Lung (tissue), 16 donors: ENCODE data around the gene ITGB2. TPM values are rescaled to one million over a fixed set of nuclear protein-coding genes. Genes with fewer than 3 reads are reported as not detected.

Experiments
- ATAC-seq: fragments of 200-7000 bp; cut with Tn5 transposase; one replicate; pipeline ENCODE4 v1.9.1; 2020; ENCODE audit warnings: moderate number of reproducible peaks; ENCODE audit not compliant: insufficient read depth, low FRiP score
- DNase-seq, 3 donors: peaks; one replicate each; pipeline ENCODE4 v3.0.0-alpha.2; 2013 to 2017
- H3K27ac ChIP-seq, 2 donors: one replicate each; pipeline ENCODE4 v1.5.1; 2013; ENCODE audit warnings: mild to moderate bottlenecking in 2 of 2, moderate library complexity in 2 of 2, control low read depth in 1 of 2, inconsistent platforms in 1 of 2, low read depth in 1 of 2, low read length in 1 of 2
- H3K27me3 ChIP-seq, 3 donors: one replicate each; pipeline ENCODE4 v1.5.1; 2013; ENCODE audit warnings: low read length in 2 of 3; ENCODE audit not compliant: control insufficient read depth in 3 of 3, insufficient read depth in 3 of 3
- H3K36me3 ChIP-seq, 4 donors: one replicate each; pipeline ENCODE4 v1.5.1; 2013; ENCODE audit warnings: low read length in 4 of 4, mild to moderate bottlenecking in 1 of 4, moderate library complexity in 1 of 4; ENCODE audit not compliant: control insufficient read depth in 4 of 4, insufficient read depth in 4 of 4
- H3K4me1 ChIP-seq, 5 donors: one replicate each; pipeline ENCODE4 v1.5.1; 2013; ENCODE audit warnings: low read length in 5 of 5, mild to moderate bottlenecking in 2 of 5, moderate library complexity in 1 of 5; ENCODE audit not compliant: control insufficient read depth in 5 of 5, insufficient read depth in 5 of 5
- H3K4me3 ChIP-seq: one replicate; pipeline ENCODE4 v1.5.1; 2013; ENCODE audit warnings: mild to moderate bottlenecking, control low read depth, moderate library complexity
- H3K9ac ChIP-seq, 2 donors: one replicate each; pipeline ENCODE4 v1.5.1; 2013; ENCODE audit warnings: low read length in 2 of 2, control low read depth in 1 of 2; ENCODE audit not compliant: insufficient read depth in 1 of 2
- H3K9me3 ChIP-seq, 4 donors: one replicate each; pipeline ENCODE4 v1.5.1; 2013; ENCODE audit warnings: low read length in 3 of 4, mild to moderate bottlenecking in 1 of 4, moderate library complexity in 1 of 4; ENCODE audit not compliant: control insufficient read depth in 4 of 4, insufficient read depth in 3 of 4
- CTCF ChIP-seq: IDR thresholded peaks from 2 replicates; pipeline ENCODE4 v1.5.1; 2012; ENCODE audit warnings: mild to moderate bottlenecking; ENCODE audit errors: control extremely low read depth, extremely low read depth
- WGBS, 2 donors: extraction: QIAGEN DNeasy Blood & Tissue Kit; methylation state at CpG; one replicate each; pipeline ENCODE4 v1.1.7; 2013; 5-methylcytosine and 5-hydroxymethylcytosine counted together
- long read RNA-seq, 5 donors: transcript quantifications; one replicate each; lab custom pipeline, GENCODE V29; 2026
- polyA plus RNA-seq, 2 donors: library from polyadenylated mRNA; stranded (reverse); fragments of 200-250 nt; gene quantifications; one replicate each; pipeline ENCODE4 v1.2.1, GENCODE V29; 2013
- total RNA-seq, 2 donors: library from RNA; depleted of rRNA in 1 of 2; stranded (reverse); fragments of >200 nt in 1 of 2; gene quantifications; one replicate each; pipeline ENCODE4 v1.2.1, GENCODE V29; 2014 to 2021
- donor health status: control.
- donor health status: control.
- donor health status: Bipolar disorder and iron deficiency.
- donor health status: healthy.
- donor health status: DM: yes; HTN: yes; CAD: no.

ITGB2 gene
- 100 to 1,000 TPM in 1 of 2 donors, 10 to 100 TPM in 1; 52.9 to 246 TPM for total RNA-seq
- polyA plus RNA-seq = 100 to 1,000 TPM; 128 to 376 TPM
- long read RNA-seq, donor 1, partial matches to known transcripts = 0 of 4 reads
- long read RNA-seq, donor 1, other reads (novel, unspliced or antisense) = 0 of 4 reads
- long read RNA-seq, donor 2, partial matches to known transcripts = 0 of 2 reads
- long read RNA-seq, donor 2, other reads (novel, unspliced or antisense) = 0 of 2 reads
- long read RNA-seq, donor 3 = 0 reads
- long read RNA-seq, donor 4 = 0 reads
- long read RNA-seq, donor 5 = 0 reads

- DNase-seq = peak in 2 of 3 donors; percentile 33 to 36
- no peak for TF ChIP-seq CTCF
- Histone ChIP-seq H3K9me3 (peaks cover 0 to 3% (median 0%) of the 10 kb centered on the region in 4 donors), H3K9ac (no peak within 1 kb of the TSS), H3K27me3 (peaks cover 0 to 22% (median 17%) of the 10 kb centered on the region in 3 donors), H3K36me3 (no peaks in the 10 kb centered on the region), H3K4me3 (peak within 1 kb of the TSS; percentile 20), H3K4me1 (peaks cover 0 to 11% (median 3%) of the 10 kb centered on the region in 5 donors), H3K27ac (peak within 1 kb of the TSS in 1 of 2 donors; percentile 15)
- peak; percentile 78 for ATAC-seq
- 42 to 52% methylated on average over 29 of the region's 29 CpGs for WGBS, 2 donors
Measured at GRCh38 chr21:44920694-44921604, at the start of gene ITGB2. ITGB2 (minus strand) TSS chr21:44920899; CDS start chr21:44910782, 10,117 bp downstream.

GRCh38 chr21:44969931-44970755, 49.4 kb upstream of the ITGB2 start:
- no peak for TF ChIP-seq CTCF
- Histone ChIP-seq H3K27ac (peak overlapping the region in 1 of 2 donors; percentile 3), H3K36me3 (peaks cover 3 to 29% (median 11%) of the 10 kb centered on the region in 4 donors), H3K27me3 (no peaks in the 10 kb centered on the region), H3K9me3 (peaks cover 0 to 3% (median 0%) of the 10 kb centered on the region in 4 donors), H3K9ac (no peak overlapping the region), H3K4me1 (peaks cover 0 to 33% (median 13%) of the 10 kb centered on the region in 5 donors), H3K4me3 (no peak overlapping the region)
- DNase-seq (peak in 1 of 3 donors; percentile 55), ATAC-seq (no peak)
- 71 to 76% methylated on average over 24 of the region's 24 CpGs for WGBS, 2 donors

- H3K27me3 ChIP-seq = no peaks in the 10 kb centered on the region
- H3K27ac ChIP-seq = peak overlapping the region in 1 of 2 donors; percentile 14
- peaks cover 3 to 24% (median 11%) of the 10 kb centered on the region in 4 donors for H3K36me3 ChIP-seq
- H3K4me1 ChIP-seq = peaks cover 0 to 33% (median 13%) of the 10 kb centered on the region in 5 donors
- peaks cover 0 to 3% (median 0%) of the 10 kb centered on the region in 4 donors for H3K9me3 ChIP-seq
- H3K4me3 ChIP-seq = no peak overlapping the region
- TF ChIP-seq CTCF = no peak
- 81 to 86% methylated on average over 20 of the region's 20 CpGs for WGBS, 2 donors
- no peak for ATAC-seq
- no peak overlapping the region for H3K9ac ChIP-seq
- no peak for DNase-seq
Measured at GRCh38 chr21:44969066-44969670, 48.5 kb upstream of the ITGB2 start.
